SU-DHL-6 (cell line): ENCODE data around the gene AKAP6.

Source experiments
- H2AFZ ChIP-seq: fragments of 200-600 bp; sonication (generic); 2 replicates; pipeline ENCODE4 v1.6.1; 2014; ENCODE audit warnings: low read depth, mild to moderate bottlenecking, moderate library complexity, mixed read lengths, antibody characterized with exemption, low read length; ENCODE audit not compliant: severe bottlenecking
- H3F3A ChIP-seq: fragments of 200-600 bp; shearing (Covaris generic); 2 replicates; pipeline ENCODE4 v1.6.0; 2016; ENCODE audit warnings: antibody characterized with exemption, mild to moderate bottlenecking; ENCODE audit not compliant: insufficient read depth
- H3K27ac ChIP-seq: fragments of 200-600 bp; sonication (generic); 2 replicates; pipeline ENCODE4 v1.5.1; 2016; ENCODE audit warnings: low read depth, mild to moderate bottlenecking, low read length, moderate library complexity, mixed read lengths
- H3K27me3 ChIP-seq: fragments of 200-600 bp; sonication (generic), shearing (Covaris generic); 2 replicates; pipeline ENCODE4 v1.6.0; 2014; ENCODE audit warnings: mild to moderate bottlenecking, low read length
- H3K36me3 ChIP-seq: fragments of 200-600 bp; sonication (generic); 2 replicates; pipeline ENCODE4 v1.6.1; 2014; ENCODE audit warnings: mild to moderate bottlenecking, low read length, mixed read lengths
- H3K4me2 ChIP-seq: fragments of 300-600, 200-600 bp; shearing (Covaris generic), sonication (generic); 2 replicates; pipeline ENCODE4 v1.6.0; 2014; ENCODE audit warnings: low read length, low read depth, mild to moderate bottlenecking; ENCODE audit not compliant: poor library complexity, severe bottlenecking
- H3K4me3 ChIP-seq: fragments of 200-600 bp; sonication (generic); 2 replicates; pipeline ENCODE4 v1.5.1; 2014; ENCODE audit warnings: antibody characterized with exemption, low read length, mild to moderate bottlenecking, mixed read lengths; ENCODE audit not compliant: insufficient read depth, poor library complexity, severe bottlenecking
- H3K79me2 ChIP-seq: fragments of 200-600 bp; sonication (generic); 2 replicates; pipeline ENCODE4 v1.6.1; 2014; ENCODE audit warnings: mild to moderate bottlenecking, low read length, moderate library complexity; ENCODE audit not compliant: insufficient read depth
- H3K9ac ChIP-seq: fragments of 200-600 bp; sonication (generic); 2 replicates; pipeline ENCODE4 v1.7.0; 2014; ENCODE audit warnings: mild to moderate bottlenecking, low read length
- H3K9me2 ChIP-seq: fragments of 200-600 bp; sonication (generic); replicated peaks from 2 replicates; pipeline ENCODE4 v1.6.1; 2014; ENCODE audit warnings: low read length; ENCODE audit not compliant: insufficient read depth
- H3K9me3 ChIP-seq: fragments of 200-600 bp; sonication (generic); 2 replicates; pipeline ENCODE4 v1.6.1; 2014; ENCODE audit warnings: low read length, mixed read lengths; ENCODE audit not compliant: insufficient read depth
- H4K20me1 ChIP-seq: fragments of 200-600 bp; sonication (generic); 2 replicates; pipeline ENCODE4 v1.6.1; 2014; ENCODE audit warnings: low read depth, mild to moderate bottlenecking, antibody characterized with exemption, low read length, moderate library complexity, mixed read lengths
- EZH2phosphoT487 ChIP-seq: fragments of 200-600 bp; sonication (generic), shearing (Covaris generic); conservative IDR thresholded peaks from 2 replicates; pipeline ENCODE4 v1.6.1; 2018; ENCODE audit warnings: mild to moderate bottlenecking, antibody characterized with exemption, low read length, moderate library complexity, mixed read lengths
- TF ChIP-seq, protein P1 (sequence below): fragments of 200-600 bp; sonication (generic); IDR thresholded peaks from one replicate; pipeline ENCODE4 v1.5.1; 2017; ENCODE audit warnings: antibody characterized with exemption, mild to moderate bottlenecking, low read length, moderate library complexity; ENCODE audit not compliant: insufficient read depth, poor library complexity, severe bottlenecking

Gene AKAP6

DNA sequence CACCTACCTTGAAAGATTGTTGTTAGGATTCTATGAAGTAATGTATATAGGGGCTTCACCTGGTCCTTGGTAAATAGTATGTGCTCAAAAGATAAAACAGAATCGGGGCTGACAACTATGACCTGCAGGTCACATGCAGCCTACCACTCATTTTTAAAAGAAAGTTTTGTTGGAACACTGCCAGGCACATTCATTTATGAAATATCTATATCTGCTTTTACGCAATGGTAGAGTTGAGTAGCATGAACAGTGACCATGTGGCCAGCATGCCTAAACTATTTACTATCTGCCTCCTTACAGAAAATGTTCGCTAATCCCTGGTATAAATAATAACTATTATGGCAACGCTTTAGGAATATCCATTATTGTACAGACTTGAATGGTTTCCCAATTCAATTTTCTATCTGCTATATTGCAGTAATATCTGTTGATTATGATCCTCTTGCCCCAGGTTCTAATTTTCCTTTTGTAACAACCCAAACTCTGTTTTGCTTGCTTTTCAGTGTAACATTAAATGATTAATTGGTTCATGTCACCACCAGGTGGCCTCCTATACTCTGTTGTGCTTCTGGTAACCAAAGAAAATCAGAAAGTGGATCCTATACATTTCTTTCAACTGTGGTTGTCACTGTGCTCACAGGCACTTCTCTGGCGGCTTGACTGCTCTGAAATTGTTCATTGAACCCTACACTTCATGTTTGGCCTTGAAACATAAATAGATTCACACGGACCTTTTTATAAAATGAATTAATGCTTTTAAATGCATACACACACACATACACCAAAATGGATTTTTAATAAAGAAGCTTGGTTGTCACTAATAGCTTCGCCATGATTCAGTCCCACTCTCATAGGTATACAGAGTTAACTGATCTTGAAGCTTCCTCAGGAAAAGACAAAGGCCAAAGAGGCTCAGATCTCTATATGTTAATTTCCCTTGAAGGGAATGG lies 381.9 kb downstream of the AKAP6 start:
- no peak overlapping the region for H2AFZ ChIP-seq
- no peaks in the 10 kb centered on the region for H4K20me1 ChIP-seq
- H3K9me2 ChIP-seq: no peaks in the 10 kb centered on the region
- H3K9me3 ChIP-seq: no peaks in the 10 kb centered on the region
- H3K4me2 ChIP-seq: no peak overlapping the region
- no peak overlapping the region for H3K9ac ChIP-seq
- H3K27me3 ChIP-seq: no peaks in the 10 kb centered on the region
- H3K4me3 ChIP-seq: no peak overlapping the region
- H3K79me2 ChIP-seq: no peaks in the 10 kb centered on the region
- no peak for TF ChIP-seq EZH2phosphoT487
- TF ChIP-seq, protein P1, sequence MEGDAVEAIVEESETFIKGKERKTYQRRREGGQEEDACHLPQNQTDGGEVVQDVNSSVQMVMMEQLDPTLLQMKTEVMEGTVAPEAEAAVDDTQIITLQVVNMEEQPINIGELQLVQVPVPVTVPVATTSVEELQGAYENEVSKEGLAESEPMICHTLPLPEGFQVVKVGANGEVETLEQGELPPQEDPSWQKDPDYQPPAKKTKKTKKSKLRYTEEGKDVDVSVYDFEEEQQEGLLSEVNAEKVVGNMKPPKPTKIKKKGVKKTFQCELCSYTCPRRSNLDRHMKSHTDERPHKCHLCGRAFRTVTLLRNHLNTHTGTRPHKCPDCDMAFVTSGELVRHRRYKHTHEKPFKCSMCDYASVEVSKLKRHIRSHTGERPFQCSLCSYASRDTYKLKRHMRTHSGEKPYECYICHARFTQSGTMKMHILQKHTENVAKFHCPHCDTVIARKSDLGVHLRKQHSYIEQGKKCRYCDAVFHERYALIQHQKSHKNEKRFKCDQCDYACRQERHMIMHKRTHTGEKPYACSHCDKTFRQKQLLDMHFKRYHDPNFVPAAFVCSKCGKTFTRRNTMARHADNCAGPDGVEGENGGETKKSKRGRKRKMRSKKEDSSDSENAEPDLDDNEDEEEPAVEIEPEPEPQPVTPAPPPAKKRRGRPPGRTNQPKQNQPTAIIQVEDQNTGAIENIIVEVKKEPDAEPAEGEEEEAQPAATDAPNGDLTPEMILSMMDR: peak; percentile 25
- H3K27ac ChIP-seq: no peak overlapping the region
- no peaks in the 10 kb centered on the region for H3K36me3 ChIP-seq
- no peaks in the 10 kb centered on the region for H3F3A ChIP-seq

DNA sequence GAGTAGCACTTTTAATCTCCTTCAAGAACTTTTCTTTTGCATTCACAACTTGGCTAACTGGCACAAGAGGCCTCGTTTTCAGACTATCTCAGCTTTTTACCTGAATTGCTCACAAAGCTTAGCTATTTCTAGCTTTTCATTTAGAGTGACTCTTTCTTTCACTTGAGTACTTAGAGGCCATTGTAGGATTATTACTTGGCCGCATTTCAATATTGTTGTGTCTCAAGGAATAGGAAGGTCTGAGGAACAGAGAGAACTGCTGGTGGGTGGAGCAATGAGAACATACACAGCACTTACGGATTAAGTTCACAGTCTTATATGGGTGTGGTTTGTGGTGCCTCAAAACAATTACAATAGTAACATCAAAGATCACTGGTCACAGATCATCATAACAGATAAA lies 384.8 kb downstream of the AKAP6 start:
- no peaks in the 10 kb centered on the region for H3K36me3 ChIP-seq
- no peaks in the 10 kb centered on the region for H3F3A ChIP-seq
- H2AFZ ChIP-seq: no peak overlapping the region
- H3K27ac ChIP-seq: no peak overlapping the region
- H4K20me1 ChIP-seq: no peaks in the 10 kb centered on the region
- H3K4me2 ChIP-seq: no peak overlapping the region
- no peaks in the 10 kb centered on the region for H3K79me2 ChIP-seq
- no peaks in the 10 kb centered on the region for H3K9me2 ChIP-seq
- H3K4me3 ChIP-seq: no peak overlapping the region
- H3K9ac ChIP-seq: no peak overlapping the region
- H3K27me3 ChIP-seq: no peaks in the 10 kb centered on the region
- no peaks in the 10 kb centered on the region for H3K9me3 ChIP-seq
- no peak for TF ChIP-seq EZH2phosphoT487
- TF ChIP-seq, protein P1: no peak

DNA sequence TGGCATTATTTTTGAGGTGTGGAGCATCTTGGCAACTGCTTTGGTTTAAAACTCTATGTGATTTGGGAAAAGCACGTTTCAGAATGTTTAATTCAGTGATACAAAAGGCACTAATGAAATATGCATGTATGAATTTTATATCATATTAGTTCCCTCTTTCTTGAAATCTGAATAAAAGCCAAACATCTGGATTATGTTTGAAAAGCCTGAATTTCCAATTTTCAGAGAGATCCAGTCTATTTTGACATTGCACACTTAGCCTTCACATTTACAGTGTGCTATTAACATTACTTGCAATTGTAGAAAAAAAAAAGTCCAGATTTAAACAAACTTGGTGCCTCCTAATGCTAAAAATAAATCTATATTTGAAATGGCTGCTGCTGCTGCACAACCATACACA lies 390.5 kb downstream of the AKAP6 start:
- no peak overlapping the region for H2AFZ ChIP-seq
- H3K4me3 ChIP-seq: no peak overlapping the region
- H4K20me1 ChIP-seq: no peaks in the 10 kb centered on the region
- H3K9me2 ChIP-seq: no peaks in the 10 kb centered on the region
- no peak for TF ChIP-seq EZH2phosphoT487
- TF ChIP-seq, protein P1: no peak
- H3K4me2 ChIP-seq: no peak overlapping the region
- no peak overlapping the region for H3K27ac ChIP-seq
- H3K79me2 ChIP-seq: no peaks in the 10 kb centered on the region
- no peaks in the 10 kb centered on the region for H3K36me3 ChIP-seq
- H3K27me3 ChIP-seq: no peaks in the 10 kb centered on the region
- no peak overlapping the region for H3K9ac ChIP-seq
- no peaks in the 10 kb centered on the region for H3K9me3 ChIP-seq
- no peaks in the 10 kb centered on the region for H3F3A ChIP-seq
